HG02642 (cell line): ENCODE data around the gene MRPL18.
A peak's percentile ranks its signal among the peaks of the same experiment; 100 is the strongest.
"Not testable (repeated sequence)": the region's sequence is repeated elsewhere in the genome, so short reads cannot be mapped to it uniquely, and the experiment has no call there.

Source experiments
- ATAC-seq: cut with Tn5 transposase; IDR thresholded peaks from one replicate; pipeline ENCODE4 v1.9.1; 2021; ENCODE audit warnings: mild to moderate bottlenecking; ENCODE audit not compliant: unreplicated experiment, poor library complexity

The MRPL18 gene

GRCh38 chr6:159790149-159790955 is at the start of gene MRPL18:
TSS of gene MRPL18 (plus strand) at chr6:159790467. CDS start at chr6:159790588, 121 bp downstream.
- ATAC-seq: peak; percentile 81

DNA sequence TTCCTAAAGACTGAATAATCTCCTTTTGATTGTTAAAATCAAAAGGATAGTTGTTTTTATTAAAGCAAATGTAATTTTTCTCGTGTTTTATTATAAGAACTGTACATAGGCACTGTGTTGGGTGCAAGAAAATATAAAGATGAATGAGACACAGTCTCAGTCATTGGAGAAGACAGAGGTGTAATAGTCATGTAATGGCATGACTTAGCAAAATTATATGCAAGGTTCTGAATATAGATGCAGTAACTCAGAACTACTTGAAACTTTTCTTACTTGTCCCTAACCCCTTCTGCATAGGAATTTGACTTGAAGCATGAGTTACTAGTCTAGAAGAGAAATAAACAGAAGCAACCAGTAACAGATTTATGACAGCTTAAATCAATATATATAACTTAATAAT is 48.1 kb upstream of the MRPL18 start:
- ATAC-seq: no peak

DNA sequence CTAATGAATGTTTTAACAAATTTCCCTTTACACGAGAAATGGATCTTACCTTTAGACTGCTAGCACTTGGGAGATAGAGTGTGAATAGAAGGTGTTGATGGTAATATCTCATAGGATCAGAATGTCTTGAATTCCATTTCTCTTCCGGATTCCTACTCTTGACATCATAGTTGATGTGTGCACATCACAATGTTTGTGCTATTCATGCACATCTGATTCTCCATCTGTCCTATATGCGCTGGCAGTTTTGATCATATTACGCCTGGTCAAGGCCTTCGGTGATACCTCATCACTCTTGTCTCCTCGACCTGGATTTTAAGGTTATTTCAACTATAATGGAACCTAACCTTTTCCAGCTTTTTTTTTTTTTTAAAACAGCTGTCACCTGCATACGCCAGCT is 45.2 kb upstream of the MRPL18 start:
- ATAC-seq: no peak

DNA sequence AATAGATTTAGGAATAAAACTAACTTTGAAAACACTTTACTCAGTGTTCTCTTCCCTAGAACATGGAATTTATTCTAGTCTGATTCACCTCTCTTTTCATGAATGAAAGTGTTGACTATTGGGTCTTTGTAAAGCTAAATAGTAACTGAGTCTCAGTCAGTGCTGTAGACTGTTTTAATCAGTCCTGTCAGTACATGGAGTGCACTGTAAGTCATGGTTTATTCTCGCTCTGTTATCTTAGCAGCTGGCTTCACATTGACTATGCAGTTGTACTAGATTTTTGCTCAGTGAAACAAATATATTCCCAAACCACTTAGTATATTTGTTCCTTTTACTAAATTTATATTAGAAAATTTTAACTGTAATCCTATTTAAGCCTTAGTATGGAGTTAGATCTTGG is 43.5 kb upstream of the MRPL18 start:
- ATAC-seq: no peak

DNA sequence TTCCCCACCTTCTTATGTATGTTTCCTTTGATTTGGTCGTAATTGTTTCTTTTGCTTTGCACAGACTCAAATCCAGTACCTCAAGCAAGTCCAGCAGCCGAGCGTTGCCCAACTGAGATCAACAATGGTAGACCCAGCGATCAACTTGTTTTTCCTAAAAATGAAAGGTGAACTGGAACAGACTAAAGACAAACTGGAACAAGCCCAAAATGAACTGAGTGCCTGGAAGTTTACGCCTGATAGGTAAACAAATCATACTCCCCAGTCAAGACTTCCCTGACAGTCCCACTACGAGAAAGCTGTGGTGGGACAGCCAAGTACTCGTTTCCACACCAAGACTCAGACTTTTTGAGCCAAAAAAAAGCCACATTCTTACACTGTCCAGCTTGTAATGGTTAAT is 42.1 kb upstream of the MRPL18 start:
- ATAC-seq: not testable (repeated sequence)

DNA sequence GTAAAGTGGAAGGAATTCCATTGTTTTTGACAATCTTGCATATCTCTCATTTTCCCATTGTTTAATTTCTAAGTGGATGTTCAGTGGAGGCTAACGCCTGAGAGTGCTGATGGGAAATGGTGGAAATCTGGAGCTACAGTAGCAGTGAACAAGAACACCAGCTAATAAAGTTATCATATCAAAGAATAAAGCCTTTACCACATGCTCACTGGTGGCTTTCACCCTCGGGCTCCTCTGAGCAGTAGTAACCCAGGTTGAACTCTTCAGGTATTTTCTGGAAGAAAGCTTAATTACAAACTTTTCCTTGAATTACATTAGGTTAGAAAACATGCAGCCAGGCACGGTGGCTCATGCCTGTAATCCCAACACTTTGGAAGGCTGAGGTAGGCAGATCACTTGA is 38.8 kb upstream of the MRPL18 start:
- no peak for ATAC-seq

DNA sequence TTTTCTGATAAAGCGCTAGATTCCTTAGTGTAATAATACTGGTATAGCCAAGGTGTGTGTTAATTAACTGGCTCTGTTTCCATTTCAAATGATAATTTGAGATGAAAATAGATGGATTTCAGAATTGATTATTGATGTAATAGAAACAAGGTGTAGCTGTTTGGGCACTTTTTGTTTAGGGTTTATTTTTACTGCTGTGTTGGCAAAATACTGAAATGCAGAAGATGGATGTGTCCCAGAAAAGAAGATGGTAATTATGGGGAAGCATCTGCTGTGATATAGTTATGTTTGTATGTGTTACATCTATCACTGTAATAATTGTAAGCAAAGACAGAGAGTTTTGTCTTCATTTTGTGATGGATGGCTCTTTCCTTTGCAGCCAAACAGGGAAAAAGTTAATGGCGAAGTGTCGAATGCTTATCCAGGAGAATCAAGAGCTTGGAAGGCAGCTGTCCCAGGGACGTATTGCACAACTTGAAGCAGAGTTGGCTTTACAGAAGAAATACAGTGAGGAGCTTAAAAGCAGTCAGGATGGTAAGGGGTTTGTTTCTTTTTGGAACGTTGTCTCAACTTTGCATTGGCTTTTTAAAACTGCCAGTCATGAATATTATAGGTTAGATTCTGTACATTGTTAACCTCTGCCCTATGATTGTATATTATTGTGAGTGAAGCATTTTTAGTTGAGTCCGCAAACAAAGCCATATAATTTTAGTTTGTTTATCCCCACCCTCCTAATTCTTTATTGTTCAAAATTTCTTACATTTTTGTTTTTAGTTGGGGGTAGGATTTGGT is 37.0 kb upstream of the MRPL18 start:
- ATAC-seq: no peak

- ATAC-seq: no peak
Observed at GRCh38 chr6:159754401-159754800, 35.9 kb upstream of the MRPL18 start.

DNA sequence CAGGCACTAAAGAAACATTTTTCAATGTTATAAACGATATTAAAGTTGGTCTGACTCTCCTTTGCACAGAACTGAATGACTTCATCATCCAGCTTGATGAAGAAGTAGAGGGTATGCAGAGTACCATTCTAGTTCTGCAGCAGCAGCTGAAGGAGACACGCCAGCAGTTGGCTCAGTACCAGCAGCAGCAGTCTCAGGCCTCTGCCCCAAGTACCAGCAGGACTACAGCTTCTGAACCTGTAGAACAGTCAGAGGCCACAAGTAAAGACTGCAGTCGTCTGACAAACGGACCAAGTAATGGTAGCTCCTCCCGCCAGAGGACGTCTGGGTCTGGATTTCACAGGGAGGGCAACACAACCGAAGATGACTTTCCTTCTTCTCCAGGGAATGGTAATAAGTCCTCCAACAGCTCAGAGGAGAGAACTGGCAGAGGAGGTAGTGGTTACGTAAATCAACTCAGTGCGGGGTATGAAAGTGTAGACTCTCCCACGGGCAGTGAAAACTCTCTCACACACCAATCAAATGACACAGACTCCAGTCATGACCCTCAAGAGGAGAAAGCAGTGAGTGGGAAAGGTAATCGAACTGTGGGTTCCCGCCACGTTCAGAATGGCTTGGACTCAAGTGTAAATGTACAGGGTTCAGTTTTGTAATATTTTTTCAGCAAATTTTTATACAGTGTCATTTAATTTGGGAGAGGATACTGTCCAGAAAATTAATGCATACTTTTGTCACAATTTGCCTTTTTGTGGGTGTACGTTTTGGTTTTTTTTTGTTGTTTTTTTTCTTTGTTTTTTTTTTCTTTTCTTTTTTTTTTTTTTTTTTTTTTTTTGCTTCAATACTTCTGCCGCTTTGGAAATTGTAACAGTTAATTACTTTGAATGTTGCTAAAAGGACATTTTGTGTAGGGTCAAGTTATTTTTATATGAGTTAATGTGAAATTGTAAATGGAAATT is 35.0 kb upstream of the MRPL18 start:
- ATAC-seq: no peak

GRCh38 chr6:159756508-159756907 is 33.8 kb upstream of the MRPL18 start:
- ATAC-seq: no peak

- no peak for ATAC-seq
Observed at GRCh38 chr6:159758031-159759001, 32.0 kb upstream of the MRPL18 start.

DNA sequence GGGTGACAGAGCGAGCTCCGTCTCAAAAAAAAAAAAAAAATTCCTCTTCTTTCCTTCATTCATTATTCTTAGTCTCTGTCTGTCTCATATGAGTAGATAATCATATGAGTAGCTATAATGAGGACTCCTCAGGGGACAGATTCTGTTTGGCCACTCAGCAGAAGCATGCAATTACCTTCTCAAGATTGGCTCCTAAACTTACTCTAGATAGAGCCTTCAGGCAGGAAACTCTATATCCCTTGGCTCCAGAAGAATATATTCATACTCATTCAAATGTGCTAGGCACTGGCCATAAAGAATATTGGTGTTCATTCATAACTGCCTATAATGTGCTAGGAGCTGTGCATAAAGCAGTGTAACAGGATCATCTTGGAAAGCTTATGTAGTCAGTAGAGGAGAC is 30.6 kb upstream of the MRPL18 start:
- ATAC-seq: no peak

DNA sequence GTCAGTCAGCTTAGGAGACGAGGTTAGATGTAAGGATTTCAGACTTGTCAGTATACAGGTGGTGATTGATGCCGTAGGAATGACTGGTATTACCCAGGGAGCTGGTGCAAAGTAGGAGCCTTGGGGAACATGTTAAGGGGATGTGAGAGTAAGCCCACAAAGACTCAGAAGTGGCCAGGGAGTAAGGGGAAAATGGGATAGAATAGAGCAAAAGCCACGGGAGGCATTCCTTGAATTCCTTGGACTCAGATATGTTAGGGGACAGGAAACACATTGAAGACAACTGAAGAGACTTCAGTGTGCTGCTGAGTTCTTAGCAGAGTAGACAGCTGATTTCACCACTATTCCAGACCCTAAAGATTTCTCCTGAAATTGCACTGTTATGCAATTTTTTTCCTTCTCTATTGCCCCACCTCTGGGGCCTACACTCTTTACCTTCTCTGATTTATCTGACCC is 29.6 kb upstream of the MRPL18 start:
- no peak for ATAC-seq

DNA sequence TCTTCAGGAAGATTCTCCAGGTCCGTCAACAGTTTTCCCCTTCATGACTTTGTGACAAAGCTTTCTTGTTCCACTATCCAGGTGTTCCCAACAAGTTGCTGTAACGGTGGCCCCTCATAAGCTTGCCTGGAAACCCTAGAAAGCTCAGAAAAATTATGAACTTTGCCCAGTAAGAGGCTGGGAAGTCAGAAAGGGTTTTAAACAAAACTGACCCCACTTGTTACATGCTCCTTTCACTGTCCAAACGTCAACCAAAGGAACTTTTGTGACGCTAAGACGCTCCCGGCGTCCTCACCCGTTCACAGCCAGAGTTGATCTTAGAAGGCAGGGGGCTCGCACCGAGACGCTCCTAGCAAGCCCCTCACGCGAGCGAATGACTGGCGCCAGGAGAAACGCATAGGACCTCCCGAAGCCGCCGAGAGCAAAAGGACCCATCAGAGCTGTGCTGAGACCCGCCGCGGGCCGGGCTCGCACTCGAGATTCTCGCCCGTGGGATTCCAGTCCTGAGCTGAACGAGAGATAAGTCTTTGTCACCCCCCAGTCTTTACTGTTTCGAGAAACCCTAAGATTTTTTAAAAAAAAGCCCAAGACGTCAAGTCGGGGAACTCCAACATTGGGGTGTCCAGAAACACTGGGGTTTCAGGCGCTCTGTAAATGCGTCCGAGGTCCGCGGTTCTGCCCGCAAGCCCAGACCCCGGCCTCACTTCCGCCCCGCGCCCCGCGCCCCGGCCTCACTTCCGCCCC is 29.0 kb upstream of the MRPL18 start:
- peak; percentile 1 for ATAC-seq

DNA sequence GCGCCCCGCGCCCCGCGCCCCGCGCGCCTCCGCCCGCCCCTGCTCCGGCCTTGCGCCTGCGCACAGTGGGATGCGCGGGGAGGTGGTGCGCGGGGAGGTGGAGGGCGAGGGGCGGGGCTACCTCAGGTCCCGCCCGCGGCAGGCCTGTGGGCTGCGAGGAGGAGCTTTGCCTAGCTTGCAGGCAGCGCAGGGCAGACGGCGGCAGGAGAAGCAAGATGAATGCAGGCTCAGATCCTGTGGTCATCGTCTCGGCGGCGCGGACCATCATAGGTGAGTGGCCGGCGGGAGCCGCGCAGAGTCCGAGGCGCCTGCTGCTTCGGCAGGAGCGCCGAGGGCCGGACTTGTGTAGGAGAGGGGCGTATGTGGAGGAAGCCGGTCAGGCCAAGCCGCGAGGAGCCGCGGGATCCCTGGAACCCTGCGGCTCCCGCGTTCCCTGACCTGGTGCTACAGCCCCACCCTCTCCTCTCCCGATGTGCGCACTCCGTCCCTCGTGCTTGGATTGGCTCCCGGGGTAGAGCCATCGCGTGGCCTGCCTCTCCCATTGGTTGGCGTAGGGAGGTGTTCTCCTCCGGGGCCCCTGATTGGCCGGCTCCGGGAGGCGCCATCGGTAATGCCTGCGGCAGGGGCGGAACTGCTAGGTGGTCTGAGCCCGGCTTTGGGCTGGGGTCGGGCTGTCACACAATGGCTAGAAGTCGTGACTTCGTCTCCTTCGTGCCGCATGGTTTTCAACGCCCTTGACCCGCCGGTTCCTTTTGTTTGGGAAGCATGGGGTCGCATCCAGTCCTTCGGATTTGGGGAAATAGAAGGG is 28.2 kb upstream of the MRPL18 start, which contains the start of gene ACAT2:
Gene ACAT2, plus strand, starts transcription at position 173 of the 808 bp plus-strand sequence. Its CDS starts 43 bp downstream, at position 216.
- ATAC-seq: peak; percentile 98

DNA sequence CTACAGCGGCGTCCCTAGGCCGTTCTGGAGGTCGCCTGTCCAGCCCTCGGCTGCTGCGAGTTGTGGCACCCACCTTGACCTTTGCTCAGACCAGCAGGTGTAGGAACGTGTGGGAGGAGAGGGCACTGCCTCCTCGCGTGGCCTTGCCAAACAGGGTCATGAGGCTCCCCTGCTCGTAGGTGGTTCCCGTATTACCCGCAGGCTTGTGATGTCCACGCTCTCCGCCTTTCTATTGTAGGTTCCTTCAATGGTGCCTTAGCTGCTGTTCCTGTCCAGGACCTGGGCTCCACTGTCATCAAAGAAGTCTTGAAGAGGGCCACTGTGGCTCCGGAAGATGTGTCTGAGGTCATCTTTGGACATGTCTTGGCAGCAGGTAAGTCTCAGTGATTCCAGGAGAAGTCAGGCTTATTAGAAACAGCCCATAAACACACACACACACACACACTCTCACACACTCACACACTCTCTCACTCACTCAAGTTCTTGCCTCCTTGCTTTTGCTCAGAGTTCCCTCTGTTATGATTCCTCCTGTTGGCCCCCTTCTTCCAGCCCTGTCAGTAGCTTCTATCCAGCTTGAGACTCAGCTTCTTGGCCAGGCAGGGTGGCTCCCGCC is 27.5 kb upstream of the MRPL18 start:
- ATAC-seq: peak; percentile 5

DNA sequence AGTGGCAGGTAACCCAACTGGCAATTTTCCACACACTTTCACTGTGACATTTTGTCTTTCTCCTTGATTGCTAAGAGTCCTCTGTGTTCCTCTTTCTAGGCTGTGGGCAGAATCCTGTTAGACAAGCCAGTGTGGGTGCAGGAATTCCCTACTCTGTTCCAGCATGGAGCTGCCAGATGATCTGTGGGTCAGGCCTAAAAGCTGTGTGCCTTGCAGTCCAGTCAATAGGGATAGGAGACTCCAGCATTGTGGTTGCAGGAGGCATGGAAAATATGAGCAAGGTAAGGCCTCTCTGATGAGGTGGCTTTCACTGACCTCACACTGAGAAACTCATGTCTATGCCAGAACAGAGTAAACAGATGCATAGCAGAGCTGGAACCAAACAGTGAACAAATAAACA is 23.4 kb upstream of the MRPL18 start:
- no peak for ATAC-seq
